DND-41 (cell line): ENCODE measurements around the gene PSEN1.

Source experiments
- CTCF ChIP-seq: IDR thresholded peaks from 2 replicates; pipeline ENCODE4 v1.5.1; 2012; ENCODE audit warnings: borderline replicate concordance, low read length, moderate library complexity, mild to moderate bottlenecking; ENCODE audit not compliant: poor library complexity, severe bottlenecking; ENCODE audit errors: extremely low read depth
- EZH2 ChIP-seq: IDR thresholded peaks from 3 replicates; pipeline ENCODE4 v1.6.1; 2012; ENCODE audit warnings: borderline replicate concordance, low read depth, mild to moderate bottlenecking, moderate library complexity, low read length, inconsistent platforms; ENCODE audit not compliant: severe bottlenecking

- TF ChIP-seq CTCF = no peak
- TF ChIP-seq EZH2 = no peak
Observed at GRCh38 chr14:73225496-73225895, 89.2 kb downstream of the PSEN1 start.
